ENCODE data around the gene SIK1. TPM values are rescaled to one million over a fixed set of nuclear protein-coding genes. Genes with fewer than 3 reads are reported as not detected.

Gene SIK1
- total RNA-seq, 6 donors from 2014 or later = 7.8 to 77.3 (median 43.7) TPM

DNA sequence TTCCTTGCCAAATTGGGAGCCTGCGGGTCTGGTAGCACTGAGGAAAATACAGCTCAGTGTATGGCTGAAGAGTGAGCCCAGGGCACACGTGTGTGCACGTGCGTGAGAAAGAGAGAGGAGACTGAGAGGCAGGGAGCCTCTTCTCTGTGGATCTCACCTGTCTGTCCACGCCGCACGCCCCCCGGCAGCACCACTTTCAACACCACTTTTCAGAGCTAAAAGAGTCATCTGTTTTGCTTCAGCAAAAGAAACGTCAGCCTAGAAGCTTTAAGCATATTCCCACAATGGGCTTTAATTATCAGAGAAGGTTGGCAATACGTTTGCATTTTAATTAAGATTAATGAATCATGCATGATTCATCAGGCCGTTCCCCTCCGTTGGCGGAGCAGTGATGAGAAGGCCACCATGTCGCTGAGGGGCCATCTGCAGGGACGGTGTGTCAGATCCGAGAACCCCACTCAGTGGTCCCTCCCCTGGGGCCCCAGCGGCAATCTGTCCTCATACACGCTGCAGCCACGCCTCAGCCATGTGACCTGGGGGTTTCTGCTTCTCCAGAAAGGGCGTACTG, 56.8 kb downstream of the SIK1 start:
- WGBS, 2 donors = 84 to 92% methylated on average over 17 to 20 of the region's 20 CpGs

DNA sequence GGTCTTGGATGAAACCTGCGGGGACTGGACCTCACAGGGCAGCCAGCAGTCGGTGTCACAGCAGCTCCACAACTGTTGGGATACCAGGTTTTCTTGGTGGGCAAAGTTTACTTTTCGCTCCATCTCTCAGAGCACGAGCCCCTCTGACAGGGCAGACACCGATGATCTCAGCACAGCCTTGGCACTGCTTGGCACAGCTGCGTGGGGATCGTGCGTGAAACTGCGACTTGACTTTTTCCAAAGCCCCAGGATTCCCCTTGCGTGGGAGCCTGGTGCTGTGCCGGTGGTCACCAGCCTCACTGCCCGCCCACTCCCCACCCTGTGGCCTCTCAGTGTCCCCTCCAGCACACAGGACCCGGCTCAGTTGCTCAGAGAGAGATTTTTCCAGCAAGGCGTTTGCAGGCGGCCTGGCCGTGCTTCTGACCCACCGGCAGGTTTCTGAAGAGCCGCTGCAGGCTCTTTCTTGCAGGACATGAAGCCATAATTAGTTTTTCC, 57.3 kb downstream of the SIK1 start:
- DNase-seq (peak in 1 of 2 donors; percentile 58), ATAC-seq (ENCODE audit: low FRiP score in 2 of 2) (no peak)
- Histone ChIP-seq H3K27me3 (no peaks in the 10 kb centered on the region), H3K27ac (no peak overlapping the region), H3K4me3 (no peak overlapping the region), H3K4me1 (peaks cover 0 to 17% (median 4%) of the 10 kb centered on the region in 4 donors), H3K9me3 (no peaks in the 10 kb centered on the region), H3K36me3 (no peaks in the 10 kb centered on the region)
- TF ChIP-seq POLR2AphosphoS5 (IDR thresholded peaks at IDR 0.05) (no peak), EP300 (IDR thresholded peaks at IDR 0.05) (no peak), POLR2A (IDR thresholded peaks at IDR 0.05) (no peak)
- TF ChIP-seq, protein P1, sequence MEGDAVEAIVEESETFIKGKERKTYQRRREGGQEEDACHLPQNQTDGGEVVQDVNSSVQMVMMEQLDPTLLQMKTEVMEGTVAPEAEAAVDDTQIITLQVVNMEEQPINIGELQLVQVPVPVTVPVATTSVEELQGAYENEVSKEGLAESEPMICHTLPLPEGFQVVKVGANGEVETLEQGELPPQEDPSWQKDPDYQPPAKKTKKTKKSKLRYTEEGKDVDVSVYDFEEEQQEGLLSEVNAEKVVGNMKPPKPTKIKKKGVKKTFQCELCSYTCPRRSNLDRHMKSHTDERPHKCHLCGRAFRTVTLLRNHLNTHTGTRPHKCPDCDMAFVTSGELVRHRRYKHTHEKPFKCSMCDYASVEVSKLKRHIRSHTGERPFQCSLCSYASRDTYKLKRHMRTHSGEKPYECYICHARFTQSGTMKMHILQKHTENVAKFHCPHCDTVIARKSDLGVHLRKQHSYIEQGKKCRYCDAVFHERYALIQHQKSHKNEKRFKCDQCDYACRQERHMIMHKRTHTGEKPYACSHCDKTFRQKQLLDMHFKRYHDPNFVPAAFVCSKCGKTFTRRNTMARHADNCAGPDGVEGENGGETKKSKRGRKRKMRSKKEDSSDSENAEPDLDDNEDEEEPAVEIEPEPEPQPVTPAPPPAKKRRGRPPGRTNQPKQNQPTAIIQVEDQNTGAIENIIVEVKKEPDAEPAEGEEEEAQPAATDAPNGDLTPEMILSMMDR (IDR thresholded peaks at IDR 0.05) = no peak
- 79 to 91% methylated on average over 18 of the region's 18 CpGs for WGBS, 2 donors

More for the DNA sequence above, 56.8 kb downstream of the SIK1 start:
- no peak overlapping the region for H3K27ac ChIP-seq
- TF ChIP-seq, protein P1 (IDR thresholded peaks at IDR 0.05) = no peak
- TF ChIP-seq POLR2A (IDR thresholded peaks at IDR 0.05) (no peak), EP300 (IDR thresholded peaks at IDR 0.05) (no peak), POLR2AphosphoS5 (IDR thresholded peaks at IDR 0.05) (no peak)
- H3K27me3 ChIP-seq = no peaks in the 10 kb centered on the region
- H3K4me3 ChIP-seq = no peak overlapping the region
- H3K9me3 ChIP-seq = no peaks in the 10 kb centered on the region
- peaks cover 0 to 17% (median 4%) of the 10 kb centered on the region in 4 donors for H3K4me1 ChIP-seq
- no peak for ATAC-seq (ENCODE audit: low FRiP score in 2 of 2)
- H3K36me3 ChIP-seq = no peaks in the 10 kb centered on the region
- DNase-seq = peak in 1 of 2 donors; percentile 65

DNA sequence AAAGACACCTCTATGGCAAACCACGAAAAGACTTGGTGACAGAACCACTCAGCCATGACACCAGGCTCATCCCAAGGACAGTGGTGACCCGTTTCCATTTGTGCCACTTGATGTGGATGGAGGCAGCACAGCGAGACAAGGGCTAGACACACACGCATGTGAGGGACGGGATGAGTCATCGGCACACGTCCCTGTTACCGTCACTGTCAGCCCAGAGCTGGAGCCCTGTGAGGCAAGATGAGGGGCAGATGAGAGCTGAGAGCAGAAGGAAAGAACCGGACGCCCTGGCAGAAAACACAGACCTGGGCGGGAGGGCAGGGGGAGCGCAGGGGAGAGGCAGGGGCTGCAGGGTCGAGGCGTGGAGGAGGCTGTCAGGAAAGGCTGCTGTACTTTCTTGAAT, 57.8 kb downstream of the SIK1 start:
- Histone ChIP-seq H3K27ac (no peak overlapping the region), H3K9me3 (no peaks in the 10 kb centered on the region), H3K4me3 (no peak overlapping the region), H3K4me1 (peaks cover 0 to 17% (median 5%) of the 10 kb centered on the region in 4 donors), H3K27me3 (no peaks in the 10 kb centered on the region), H3K36me3 (no peaks in the 10 kb centered on the region)
- peak in 1 of 4 donors; percentile 22 for TF ChIP-seq POLR2A (IDR thresholded peaks at IDR 0.05)
- TF ChIP-seq, protein P1 (IDR thresholded peaks at IDR 0.05) = no peak
- ATAC-seq (ENCODE audit: low FRiP score in 2 of 2) = peak in 1 of 2 donors; percentile 39
- peak; percentile 47 to 51 for DNase-seq
- WGBS, 2 donors = 72 to 80% methylated on average over 14 of the region's 14 CpGs

DNA sequence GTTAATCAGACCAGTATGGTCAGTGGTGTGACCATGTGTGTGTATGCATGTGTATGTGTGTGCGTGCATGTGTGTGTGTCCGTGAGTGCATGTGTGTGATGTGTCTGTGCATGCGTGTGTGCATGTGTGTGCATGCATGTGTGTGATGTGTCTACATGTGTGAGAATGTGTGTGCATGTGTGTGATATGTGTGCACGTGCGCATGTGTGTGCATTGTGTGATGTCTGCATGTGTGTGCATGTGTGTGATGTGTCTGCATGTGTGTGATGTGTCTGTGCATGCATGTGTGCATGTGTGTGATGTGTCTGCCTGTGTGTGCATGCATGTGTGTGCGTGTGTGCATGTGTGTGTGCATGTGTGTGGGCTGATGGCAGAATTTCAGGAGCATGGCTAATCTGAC, 58.2 kb downstream of the SIK1 start:
- Histone ChIP-seq H3K27ac (no peak overlapping the region), H3K9me3 (no peaks in the 10 kb centered on the region), H3K4me1 (peaks cover 0 to 15% (median 5%) of the 10 kb centered on the region in 4 donors), H3K4me3 (no peak overlapping the region), H3K27me3 (no peaks in the 10 kb centered on the region), H3K36me3 (no peaks in the 10 kb centered on the region)
- no peak for DNase-seq
- 89 to 91% methylated on average over 6 of the region's 6 CpGs for WGBS, 2 donors
- TF ChIP-seq POLR2AphosphoS5 (IDR thresholded peaks at IDR 0.05) (no peak), POLR2A (IDR thresholded peaks at IDR 0.05) (no peak), EP300 (IDR thresholded peaks at IDR 0.05) (no peak)
- TF ChIP-seq, protein P1 (IDR thresholded peaks at IDR 0.05) = no peak
- no peak for ATAC-seq (ENCODE audit: low FRiP score in 2 of 2)

DNA sequence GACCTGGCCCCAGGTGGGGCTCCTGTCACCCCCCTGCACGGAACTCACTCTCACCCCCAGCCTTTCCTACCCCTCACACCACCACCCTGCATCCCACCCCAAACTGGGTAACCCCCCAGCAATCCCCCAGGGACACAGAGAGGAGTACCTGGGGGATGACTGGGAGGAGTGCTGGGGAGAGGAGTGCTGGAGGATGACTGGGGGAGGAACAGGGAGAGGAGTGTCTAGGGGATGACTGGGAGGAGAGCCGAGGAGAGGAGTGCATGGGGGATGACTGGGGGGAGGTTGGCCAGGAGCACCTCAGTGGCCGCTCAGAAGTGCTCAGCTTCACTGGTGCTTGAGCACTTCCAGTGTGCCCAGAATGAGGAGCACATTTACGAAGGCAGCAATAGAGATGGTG, 59.1 kb downstream of the SIK1 start:
- Histone ChIP-seq H3K9me3 (no peaks in the 10 kb centered on the region), H3K4me1 (peaks cover 0 to 15% (median 4%) of the 10 kb centered on the region in 4 donors), H3K27ac (no peak overlapping the region), H3K4me3 (no peak overlapping the region), H3K36me3 (no peaks in the 10 kb centered on the region), H3K27me3 (no peaks in the 10 kb centered on the region)
- DNase-seq = no peak
- WGBS, 2 donors = 72 to 89% methylated on average over 4 of the region's 4 CpGs
- no peak for ATAC-seq (ENCODE audit: low FRiP score in 2 of 2)
- TF ChIP-seq POLR2AphosphoS5 (IDR thresholded peaks at IDR 0.05) (no peak), EP300 (IDR thresholded peaks at IDR 0.05) (no peak), POLR2A (IDR thresholded peaks at IDR 0.05) (no peak)
- TF ChIP-seq, protein P1 (IDR thresholded peaks at IDR 0.05) = no peak

Measured in upper lobe of left lung (tissue), 6 donors.